Upper lobe of left lung (tissue), 4 donors: ENCODE results near the gene CERS1.

ENCODE experiments used
- CTCF ChIP-seq, 6 experiments: fragments of 450-650 bp in 4 of 6; fragments of 200-600 bp in 2 of 6; sonication (generic) in 2 of 6; IDR thresholded peaks; one replicate each; pipeline ENCODE4 v1.5.1; 2016 to 2019; ENCODE audit warnings: antibody characterized with exemption in 6 of 6
- POLR2A ChIP-seq, 4 donors: fragments of 450-650 bp; IDR thresholded peaks; one replicate each; pipeline ENCODE4 v1.5.1; 2016 to 2017; ENCODE audit warnings: antibody characterized with exemption in 4 of 4, mild to moderate bottlenecking in 2 of 4
- POLR2AphosphoS5 ChIP-seq, 2 donors: sonication (generic); formaldehyde crosslinking; IDR thresholded peaks; one replicate each; pipeline ENCODE4 v1.5.1; 2017; ENCODE audit warnings: antibody characterized with exemption in 2 of 2

- no peak for TF ChIP-seq POLR2A (IDR thresholded peaks at IDR 0.05)
- no peak for TF ChIP-seq CTCF (IDR thresholded peaks at IDR 0.05)
- no peak for TF ChIP-seq POLR2AphosphoS5 (IDR thresholded peaks at IDR 0.05)
These were observed 9.0 kb downstream of the CERS1 start for GRCh38 chr19:18886972-18887371.
